H1 (cell line): ENCODE data around the gene FGF5. TPM values are rescaled to one million over a fixed set of nuclear protein-coding genes. Genes with fewer than 3 reads are reported as not detected.

Experiments
- CTCF ChIA-PET: fragments of 300-600 bp; sonication (Branson Sonifier 250); formaldehyde crosslinking; loops from one replicate; lab custom pipeline; 2021; ENCODE audit not compliant: partially characterized antibody; lab: Charles Lee
- POLR2A ChIA-PET: fragments of 300-600 bp; sonication (Branson Sonifier 250); formaldehyde crosslinking; loops from one replicate; lab custom pipeline; 2021; ENCODE audit warnings: inconsistent platforms; ENCODE audit not compliant: partially characterized antibody; lab: Charles Lee
- DNase-seq, 2 experiments: peaks; one replicate each; pipeline versions ENCODE4 v3.0.0 to v3.0.0-alpha.2; 2010 to 2022; ENCODE audit warnings: low spot score in 2 of 2, low read depth in 1 of 2, mixed read lengths in 1 of 2
- FAIRE-seq: peaks from 2 replicates; lab custom pipeline; 2011; peaks lifted over from hg19 to GRCh38; lab: Jason Lieb, UNC
- H2AFZ ChIP-seq: 2 replicates; pipeline ENCODE4 v1.8.1; 2012; ENCODE audit warnings: low read length, inconsistent platforms
- H2AK5ac ChIP-seq: 2 replicates; pipeline ENCODE4 v1.6.1; 2013; ENCODE audit warnings: low read depth, low read length
- H2BK120ac ChIP-seq: replicated peaks from 2 replicates; pipeline ENCODE3; 2013; ENCODE audit warnings: low read depth, low read length, inconsistent platforms
- H2BK12ac ChIP-seq: 2 replicates; pipeline ENCODE4 v1.6.1; 2013; ENCODE audit warnings: low read depth, low read length
- H2BK15ac ChIP-seq: 2 replicates; pipeline ENCODE4 v1.6.1; 2013; ENCODE audit warnings: low read length
- H2BK20ac ChIP-seq: 2 replicates; pipeline ENCODE4 v1.6.1; 2013; ENCODE audit warnings: low read length
- H2BK5ac ChIP-seq: 2 replicates; pipeline ENCODE4 v1.6.1; 2013; ENCODE audit warnings: low read depth, low read length
- H3K14ac ChIP-seq: 2 replicates; pipeline ENCODE4 v1.6.1; 2013; ENCODE audit warnings: inconsistent platforms; ENCODE audit not compliant: insufficient read length
- H3K18ac ChIP-seq: 2 replicates; pipeline ENCODE4 v1.6.1; 2013; ENCODE audit warnings: low read length; ENCODE audit errors: extremely low read depth
- H3K23ac ChIP-seq: 2 replicates; pipeline ENCODE4 v1.6.1; 2013; ENCODE audit warnings: inconsistent platforms; ENCODE audit not compliant: insufficient read length
- H3K23me2 ChIP-seq: 2 replicates; pipeline ENCODE4 v1.6.1; 2013; ENCODE audit warnings: low read depth, low read length
- H3K27ac ChIP-seq: 2 replicates; pipeline ENCODE4 v1.6.1; 2011; ENCODE audit warnings: low read depth, low read length, inconsistent platforms
- H3K27me3 ChIP-seq, 4 experiments: replicated peaks in 1 of 4; 1 replicate in 1 of 4; 2 replicates in 3 of 4; pipeline versions ENCODE4 v1.6.1 to v1.8.1; 2011 to 2013; ENCODE audit warnings: low read length in 3 of 4, mild to moderate bottlenecking in 3 of 4, inconsistent platforms in 2 of 4, mixed read lengths in 2 of 4, moderate library complexity in 1 of 4; ENCODE audit not compliant: control insufficient read depth in 3 of 4, insufficient read depth in 3 of 4; ENCODE audit errors: extremely low read depth in 1 of 4
- H3K36me3 ChIP-seq, 4 experiments: 2 replicates each; pipeline versions ENCODE4 v1.6.1 to v1.8.1; 2011 to 2013; ENCODE audit warnings: mild to moderate bottlenecking in 4 of 4, low read length in 3 of 4, moderate library complexity in 2 of 4, control low read depth in 1 of 4, inconsistent platforms in 1 of 4; ENCODE audit not compliant: insufficient read depth in 4 of 4, control insufficient read depth in 2 of 4
- H3K4ac ChIP-seq: replicated peaks from 2 replicates; pipeline ENCODE3; 2013; ENCODE audit warnings: low read length, low read depth, mixed read lengths, inconsistent platforms; ENCODE audit not compliant: insufficient read length
- H3K4me1 ChIP-seq, 4 experiments: replicated peaks in 1 of 4; 1 replicate in 1 of 4; 2 replicates in 3 of 4; pipeline versions ENCODE4 v1.6.1 to v1.8.1; 2011 to 2013; ENCODE audit warnings: low read length in 3 of 4, inconsistent platforms in 2 of 4, mixed read lengths in 1 of 4; ENCODE audit not compliant: insufficient read depth in 4 of 4, control insufficient read depth in 3 of 4
- H3K4me2 ChIP-seq, 2 experiments: 2 replicates each; pipeline versions ENCODE4 v1.6.1 to v1.8.1; 2011 to 2013; ENCODE audit warnings: low read depth in 2 of 2, low read length in 2 of 2, control low read depth in 1 of 2, inconsistent platforms in 1 of 2, mild to moderate bottlenecking in 1 of 2; ENCODE audit not compliant: insufficient read depth in 1 of 2
- H3K4me3 ChIP-seq, 4 experiments: fragments of 200-600, 300-600 bp in 1 of 4; sonication (generic), shearing (Covaris generic), sonication (Bioruptor Twin) in 1 of 4; 2 replicates each; pipeline versions ENCODE4 v1.5.1 to v1.8.1; 2011 to 2016; ENCODE audit warnings: low read length in 4 of 4, low read depth in 3 of 4, control low read depth in 2 of 4, inconsistent platforms in 2 of 4, mild to moderate bottlenecking in 2 of 4, mixed read lengths in 1 of 4, moderate library complexity in 1 of 4; ENCODE audit not compliant: insufficient read depth in 2 of 4; ENCODE audit errors: extremely low read depth in 1 of 4
- H3K56ac ChIP-seq: replicated peaks from 2 replicates; pipeline ENCODE3; 2013; ENCODE audit warnings: low read depth, mild to moderate bottlenecking, mixed read lengths, low read length, inconsistent platforms; ENCODE audit not compliant: insufficient read length
- H3K79me1 ChIP-seq: 2 replicates; pipeline ENCODE4 v1.6.1; 2013; ENCODE audit warnings: low read depth, low read length, control low read depth
- H3K79me2 ChIP-seq, 2 experiments: 2 replicates each; pipeline versions ENCODE4 v1.6.1 to v1.8.1; 2012 to 2013; ENCODE audit warnings: low read length in 2 of 2, mild to moderate bottlenecking in 2 of 2, inconsistent platforms in 1 of 2; ENCODE audit not compliant: insufficient read depth in 2 of 2, control insufficient read depth in 1 of 2
- H3K9ac ChIP-seq, 4 experiments: replicated peaks in 1 of 4; 1 replicate in 1 of 4; 2 replicates in 3 of 4; pipeline versions ENCODE4 v1.6.1 to v1.8.1; 2011 to 2013; ENCODE audit warnings: low read depth in 3 of 4, low read length in 3 of 4, control low read depth in 2 of 4, mild to moderate bottlenecking in 2 of 4, moderate library complexity in 2 of 4, inconsistent platforms in 1 of 4; ENCODE audit errors: extremely low read depth in 1 of 4
- H3K9me3 ChIP-seq, 2 experiments: 2 replicates each; pipeline versions ENCODE4 v1.6.1 to v1.8.1; 2012 to 2013; ENCODE audit warnings: mild to moderate bottlenecking in 2 of 2, moderate library complexity in 2 of 2, control low read depth in 1 of 2, inconsistent platforms in 1 of 2, low read depth in 1 of 2, low read length in 1 of 2, mixed read lengths in 1 of 2; ENCODE audit not compliant: insufficient read depth in 2 of 2
- H4K20me1 ChIP-seq, 2 experiments: replicated peaks in 1 of 2; 2 replicates each; pipeline versions ENCODE3 to v1.8.1; 2011 to 2013; ENCODE audit warnings: inconsistent platforms in 2 of 2, low read length in 2 of 2, mild to moderate bottlenecking in 1 of 2; ENCODE audit not compliant: insufficient read depth in 2 of 2, control insufficient read depth in 1 of 2
- H4K5ac ChIP-seq: 2 replicates; pipeline ENCODE4 v1.6.1; 2013; ENCODE audit warnings: low read length, low read depth, mixed read lengths, inconsistent platforms; ENCODE audit not compliant: insufficient read length
- H4K8ac ChIP-seq: 2 replicates; pipeline ENCODE4 v1.8.0; 2013; ENCODE audit warnings: mild to moderate bottlenecking, moderate library complexity, low read length, inconsistent platforms; ENCODE audit not compliant: insufficient read depth; ENCODE audit errors: extremely low read depth
- H4K91ac ChIP-seq: replicated peaks from 2 replicates; pipeline ENCODE3; 2013; ENCODE audit warnings: low read length, mixed read lengths, inconsistent platforms; ENCODE audit not compliant: insufficient read length
- SRF ChIP-seq: IDR thresholded peaks from 2 replicates; pipeline ENCODE4 v1.6.1; 2011; ENCODE audit warnings: mild to moderate bottlenecking, low read depth, low read length, moderate library complexity
- ZNF274 ChIP-seq: IDR thresholded peaks from 2 replicates; pipeline ENCODE4 v1.7.0; 2012; ENCODE audit warnings: low read length, borderline replicate concordance; ENCODE audit errors: extremely low read depth
- WGBS, 2 experiments: shearing (Covaris generic) in 1 of 2; methylation state at CpG; one replicate each; pipeline versions ENCODE4 v1.1.6 to v1.1.7; 2013 to 2015; ENCODE audit warnings: low lambda C conversion rate in 2 of 2, mixed read lengths in 2 of 2, inconsistent platforms in 1 of 2, low coverage in 1 of 2, missing lambda C conversion rate in 1 of 2; ENCODE audit not compliant: insufficient replicate concordance in 2 of 2, insufficient coverage in 1 of 2, insufficient read length in 1 of 2; ENCODE audit errors: extremely low coverage in 1 of 2, missing lambda C conversion rate in 1 of 2; 5-methylcytosine and 5-hydroxymethylcytosine counted together
- polyA plus RNA-seq, 7 experiments: library from polyadenylated mRNA; depleted of rRNA in 3 of 7; stranded (reverse) in 5 of 7; unstranded in 2 of 7; fragments of >200 nt in 5 of 7; fragments of 200-250 nt in 2 of 7; gene quantifications; 1 replicate in 5 of 7; 2 replicates in 1 of 7; 4 replicates in 1 of 7; pipeline versions ENCODE4 v1.2.1 to v1.2.3, GENCODE V29; 2011 to 2013; ENCODE audit warnings: missing spikeins in 2 of 7, mixed read lengths in 2 of 7
- total RNA-seq: library from RNA; stranded (reverse); fragmentation: NEBNext Ultra II Directional; extraction: Animal tissue kit (Norgen Biotek cat#: 25700); gene quantifications from 2 replicates; pipeline ENCODE4 v1.2.1, GENCODE V29; 2021

The FGF5 gene
- total and polyA plus RNA-seq, 2 of the 8 experiments (the other 6 are each of a cell fraction or from before 2014, with no cell fraction given): not detected

- no peak overlapping the region for H2AK5ac ChIP-seq
- H4K5ac ChIP-seq: no peak overlapping the region
- H4K91ac ChIP-seq: no peak overlapping the region
- no peak overlapping the region for H3K4ac ChIP-seq
- no peak overlapping the region for H3K56ac ChIP-seq
- H3K79me2 ChIP-seq: no peaks in the 10 kb centered on the region
- H3K79me1 ChIP-seq: no peaks in the 10 kb centered on the region
- DNase-seq (no peak), FAIRE-seq (no peak)
- no peak overlapping the region for H4K8ac ChIP-seq
- no peaks in the 10 kb centered on the region for H3K9me3 ChIP-seq
- H3K23ac ChIP-seq: no peak overlapping the region
- no peak overlapping the region for H2BK5ac ChIP-seq
- H2BK12ac ChIP-seq: no peak overlapping the region
- H3K14ac ChIP-seq: no peak overlapping the region
- POLR2A ChIA-PET: no interaction called here
- no peaks in the 10 kb centered on the region for H4K20me1 ChIP-seq
- 0 out of 7 replicates have a peak, but pooled peaks cover 0 to 4% (median 0%) of the 10 kb centered on the region in 4 experiments for H3K27me3 ChIP-seq
- TF ChIP-seq ZNF274 (no peak), SRF (no peak)
- no peaks in the 10 kb centered on the region for H3K4me1 ChIP-seq
- no peaks in the 10 kb centered on the region for H3K23me2 ChIP-seq
- H3K36me3 ChIP-seq: no peaks in the 10 kb centered on the region
- no peak overlapping the region for H3K18ac ChIP-seq
- H3K4me3 ChIP-seq: no peak overlapping the region
- H3K4me2 ChIP-seq: no peak overlapping the region
- H2BK15ac ChIP-seq: no peak overlapping the region
- no peak overlapping the region for H2BK20ac ChIP-seq
- H3K9ac ChIP-seq: no peak overlapping the region
- H3K27ac ChIP-seq: no peak overlapping the region
- CTCF ChIA-PET: interaction anchor here (0.7 kb wide), 1 partner anchor 806 kb away, joined by 3 read pairs; no protein-coding TSS in a partner anchor
- H2AFZ ChIP-seq: no peak overlapping the region
- no peak overlapping the region for H2BK120ac ChIP-seq
- WGBS, 2 experiments: 94% methylated on average over 2 of the region's 2 CpGs; no CpG with 5 or more reads in 1 of the 2 experiments
Measured at GRCh38 chr4:80225595-80225994, 40.9 kb upstream of the FGF5 start.
